HepG2 (cell line): ENCODE measurements around the gene GMPPB. TPM values are rescaled to one million over a fixed set of nuclear protein-coding genes. Genes with fewer than 3 reads are reported as not detected.

ENCODE experiments used
- AGO1 ChIP-seq: fragments of 200-400 bp; formaldehyde crosslinking; IDR thresholded peaks from 2 replicates; pipeline ENCODE4 v1.6.1; 2017; ENCODE audit warnings: mild to moderate bottlenecking, low read depth, low read length, moderate library complexity; ENCODE audit not compliant: poor library complexity, severe bottlenecking
- GATAD1 ChIP-seq: IDR thresholded peaks from 2 replicates; pipeline ENCODE4 v1.6.1; 2016; ENCODE audit warnings: missing genetic modification reagents, missing compliant biosample characterization
- HNRNPK ChIP-seq: fragments of 200-400 bp; formaldehyde crosslinking; IDR thresholded peaks from 2 replicates; pipeline ENCODE4 v1.6.1; 2018; ENCODE audit warnings: low read length, low read depth, moderate library complexity, mild to moderate bottlenecking; ENCODE audit not compliant: poor library complexity, severe bottlenecking
- HNRNPLL ChIP-seq: fragments of 200-400 bp; formaldehyde crosslinking; IDR thresholded peaks from 2 replicates; pipeline ENCODE4 v1.6.1; 2017; ENCODE audit warnings: mild to moderate bottlenecking, low read depth, low read length; ENCODE audit not compliant: poor library complexity, severe bottlenecking
- IKZF4 ChIP-seq: sonication (generic); formaldehyde crosslinking; IDR thresholded peaks from 2 replicates; pipeline ENCODE4 v1.5.1; 2020; ENCODE audit warnings: borderline replicate concordance, mild to moderate bottlenecking, low read depth, missing genetic modification reagents; ENCODE audit errors: not compliant biosample characterization
- MLLT10 ChIP-seq: sonication (generic); formaldehyde crosslinking; IDR thresholded peaks from 2 replicates; pipeline ENCODE4 v1.4.0; 2020; ENCODE audit warnings: missing genetic modification reagents
- NCOA5 ChIP-seq: sonication (generic); formaldehyde crosslinking; IDR thresholded peaks from 2 replicates; pipeline ENCODE4 v1.4.0; 2020; ENCODE audit warnings: missing genetic modification reagents
- NFIB ChIP-seq: sonication (generic); formaldehyde crosslinking; IDR thresholded peaks from 2 replicates; pipeline ENCODE4 v1.9.0; 2021; ENCODE audit warnings: missing genetic modification reagents, mild to moderate bottlenecking, borderline replicate concordance
- PHF5A ChIP-seq: IDR thresholded peaks from one replicate; pipeline ENCODE4 v1.6.1; 2018; ENCODE audit warnings: low read depth, missing genetic modification reagents; ENCODE audit not compliant: unreplicated experiment
- SMARCC2 ChIP-seq: fragments of 450-650 bp; IDR thresholded peaks from 2 replicates; pipeline ENCODE4 v1.6.1; 2017; ENCODE audit warnings: antibody characterized with exemption, mild to moderate bottlenecking
- TBP ChIP-seq: sonication (generic); formaldehyde crosslinking; IDR thresholded peaks from 2 replicates; pipeline ENCODE4 v1.5.0; 2020; ENCODE audit warnings: missing genetic modification reagents
- ZMYM2 ChIP-seq: sonication (generic); formaldehyde crosslinking; IDR thresholded peaks from 2 replicates; pipeline ENCODE4 v1.8.0; 2022; ENCODE audit warnings: mild to moderate bottlenecking, missing genetic modification reagents
- ZNF17 ChIP-seq: sonication (generic); formaldehyde crosslinking; IDR thresholded peaks from 2 replicates; pipeline ENCODE4 v1.5.0; 2020; ENCODE audit warnings: mild to moderate bottlenecking, missing genetic modification reagents
- ZNF180 ChIP-seq: sonication (generic); formaldehyde crosslinking; IDR thresholded peaks from 2 replicates; pipeline ENCODE4 v1.4.0; 2020; ENCODE audit warnings: low read depth, missing genetic modification reagents, borderline replicate concordance
- ZNF383 ChIP-seq: sonication (generic); formaldehyde crosslinking; IDR thresholded peaks from 2 replicates; pipeline ENCODE4 v1.4.0; 2020; ENCODE audit warnings: missing genetic modification reagents, mild to moderate bottlenecking, borderline replicate concordance
- ZNF563 ChIP-seq: sonication (generic); formaldehyde crosslinking; IDR thresholded peaks from 2 replicates; pipeline ENCODE4 v1.8.0; 2022; ENCODE audit warnings: mild to moderate bottlenecking, moderate library complexity, missing genetic modification reagents
- ZNF598 ChIP-seq: sonication (generic); formaldehyde crosslinking; IDR thresholded peaks from 2 replicates; pipeline ENCODE4 v1.5.1; 2020; ENCODE audit warnings: mild to moderate bottlenecking, missing genetic modification reagents, borderline replicate concordance
- polyA plus RNA-seq, 8 experiments: library from polyadenylated mRNA; depleted of rRNA in 3 of 8; stranded (reverse) in 7 of 8; unstranded in 1 of 8; fragments of >200 nt; fragmentation: Illumina TruSeq in 4 of 8; extraction: Trizol in 4 of 8; gene quantifications; 2 replicates each; pipeline versions ENCODE4 v1.2.1 to v1.2.3, GENCODE V29; 2011 to 2016; ENCODE audit warnings: low read depth in 4 of 8, missing spikeins in 1 of 8, mixed read lengths in 1 of 8; ENCODE audit not compliant: insufficient read depth in 1 of 8
- total RNA-seq, 5 experiments: library from RNA; depleted of rRNA; stranded (reverse); fragments of >200 nt; fragmentation: Illumina TruSeq; extraction: Trizol; gene quantifications; 2 replicates each; pipeline ENCODE4 v1.2.3, GENCODE V29; 2016; ENCODE audit warnings: low read depth in 1 of 5
- TF ChIP-seq, protein P1 (sequence below): IDR thresholded peaks from 2 replicates; pipeline ENCODE4 v1.6.1; 2016; ENCODE audit warnings: missing genetic modification reagents, missing compliant biosample characterization
- TF ChIP-seq, protein P2 (sequence below): sonication (generic); formaldehyde crosslinking; IDR thresholded peaks from 2 replicates; pipeline ENCODE4 v1.5.0; 2020; ENCODE audit warnings: mild to moderate bottlenecking, missing genetic modification reagents
- TF ChIP-seq, protein P3 (sequence below): sonication (generic); formaldehyde crosslinking; IDR thresholded peaks from 2 replicates; pipeline ENCODE4 v1.5.0; 2020; ENCODE audit warnings: mild to moderate bottlenecking, missing genetic modification reagents
- TF ChIP-seq, protein P4 (sequence below): sonication (generic); formaldehyde crosslinking; IDR thresholded peaks from 2 replicates; pipeline ENCODE4; 2020; ENCODE audit warnings: missing genetic modification reagents, mild to moderate bottlenecking, borderline replicate concordance

Gene GMPPB
- total and polyA plus RNA-seq, 2 of the 13 experiments (the other 11 are each of a cell fraction or from before 2014, with no cell fraction given), result 6.5 to 23.1 TPM

DNA sequence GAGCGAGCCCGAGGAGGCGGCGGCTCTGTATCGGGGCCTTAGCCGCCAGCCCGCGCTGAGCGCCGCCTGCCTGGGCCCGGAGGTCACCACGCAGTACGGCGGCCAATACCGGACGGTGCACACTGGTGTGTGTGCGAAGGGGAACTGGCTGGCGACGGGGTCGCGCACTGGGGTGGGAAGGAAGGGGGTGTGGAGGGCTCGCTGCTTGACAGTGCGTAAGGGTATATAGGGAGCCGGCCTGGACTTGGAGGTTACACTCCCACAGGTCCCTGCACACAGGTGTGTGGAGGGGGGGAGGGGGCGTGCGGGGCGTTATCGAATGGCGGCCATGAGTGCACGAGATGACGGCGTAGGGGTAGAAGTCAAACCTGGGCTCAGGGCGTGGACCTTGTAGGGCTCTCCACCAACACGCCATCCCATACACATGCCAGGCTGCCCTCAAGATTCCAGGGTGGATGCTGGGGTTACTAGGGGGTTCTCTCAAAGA lies 49.2 kb downstream of the GMPPB start (continued):
- TF ChIP-seq NFIB (CRISPR knock-in tag) (no peak), TBP (CRISPR knock-in tag) (no peak), IKZF4 (CRISPR knock-in tag) (no peak), ZNF180 (no peak), PHF5A (CRISPR knock-in tag) (no peak), AGO1 (peak; percentile 18), NCOA5 (CRISPR knock-in tag) (no peak), ZNF17 (CRISPR knock-in tag) (no peak), ZMYM2 (CRISPR knock-in tag) (no peak), ZNF598 (CRISPR knock-in tag) (no peak), MLLT10 (CRISPR knock-in tag) (no peak), SMARCC2 (no peak), ZNF563 (CRISPR knock-in tag) (no peak; the same call in 1 of the 2 replicates), GATAD1 (CRISPR knock-in tag) (peak; percentile 41; the same call in 1 of the 2 replicates), HNRNPLL (peak; percentile 9), ZNF383 (CRISPR knock-in tag) (no peak), HNRNPK (peak; percentile 71)
- TF ChIP-seq, protein P1, sequence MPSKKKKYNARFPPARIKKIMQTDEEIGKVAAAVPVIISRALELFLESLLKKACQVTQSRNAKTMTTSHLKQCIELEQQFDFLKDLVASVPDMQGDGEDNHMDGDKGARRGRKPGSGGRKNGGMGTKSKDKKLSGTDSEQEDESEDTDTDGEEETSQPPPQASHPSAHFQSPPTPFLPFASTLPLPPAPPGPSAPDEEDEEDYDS (CRISPR knock-in tag), result no peak
- TF ChIP-seq, protein P2, sequence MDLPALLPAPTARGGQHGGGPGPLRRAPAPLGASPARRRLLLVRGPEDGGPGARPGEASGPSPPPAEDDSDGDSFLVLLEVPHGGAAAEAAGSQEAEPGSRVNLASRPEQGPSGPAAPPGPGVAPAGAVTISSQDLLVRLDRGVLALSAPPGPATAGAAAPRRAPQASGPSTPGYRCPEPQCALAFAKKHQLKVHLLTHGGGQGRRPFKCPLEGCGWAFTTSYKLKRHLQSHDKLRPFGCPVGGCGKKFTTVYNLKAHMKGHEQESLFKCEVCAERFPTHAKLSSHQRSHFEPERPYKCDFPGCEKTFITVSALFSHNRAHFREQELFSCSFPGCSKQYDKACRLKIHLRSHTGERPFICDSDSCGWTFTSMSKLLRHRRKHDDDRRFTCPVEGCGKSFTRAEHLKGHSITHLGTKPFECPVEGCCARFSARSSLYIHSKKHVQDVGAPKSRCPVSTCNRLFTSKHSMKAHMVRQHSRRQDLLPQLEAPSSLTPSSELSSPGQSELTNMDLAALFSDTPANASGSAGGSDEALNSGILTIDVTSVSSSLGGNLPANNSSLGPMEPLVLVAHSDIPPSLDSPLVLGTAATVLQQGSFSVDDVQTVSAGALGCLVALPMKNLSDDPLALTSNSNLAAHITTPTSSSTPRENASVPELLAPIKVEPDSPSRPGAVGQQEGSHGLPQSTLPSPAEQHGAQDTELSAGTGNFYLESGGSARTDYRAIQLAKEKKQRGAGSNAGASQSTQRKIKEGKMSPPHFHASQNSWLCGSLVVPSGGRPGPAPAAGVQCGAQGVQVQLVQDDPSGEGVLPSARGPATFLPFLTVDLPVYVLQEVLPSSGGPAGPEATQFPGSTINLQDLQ (CRISPR knock-in tag), result peak; percentile 44; the same call in 1 of the 2 replicates
- TF ChIP-seq, protein P3, sequence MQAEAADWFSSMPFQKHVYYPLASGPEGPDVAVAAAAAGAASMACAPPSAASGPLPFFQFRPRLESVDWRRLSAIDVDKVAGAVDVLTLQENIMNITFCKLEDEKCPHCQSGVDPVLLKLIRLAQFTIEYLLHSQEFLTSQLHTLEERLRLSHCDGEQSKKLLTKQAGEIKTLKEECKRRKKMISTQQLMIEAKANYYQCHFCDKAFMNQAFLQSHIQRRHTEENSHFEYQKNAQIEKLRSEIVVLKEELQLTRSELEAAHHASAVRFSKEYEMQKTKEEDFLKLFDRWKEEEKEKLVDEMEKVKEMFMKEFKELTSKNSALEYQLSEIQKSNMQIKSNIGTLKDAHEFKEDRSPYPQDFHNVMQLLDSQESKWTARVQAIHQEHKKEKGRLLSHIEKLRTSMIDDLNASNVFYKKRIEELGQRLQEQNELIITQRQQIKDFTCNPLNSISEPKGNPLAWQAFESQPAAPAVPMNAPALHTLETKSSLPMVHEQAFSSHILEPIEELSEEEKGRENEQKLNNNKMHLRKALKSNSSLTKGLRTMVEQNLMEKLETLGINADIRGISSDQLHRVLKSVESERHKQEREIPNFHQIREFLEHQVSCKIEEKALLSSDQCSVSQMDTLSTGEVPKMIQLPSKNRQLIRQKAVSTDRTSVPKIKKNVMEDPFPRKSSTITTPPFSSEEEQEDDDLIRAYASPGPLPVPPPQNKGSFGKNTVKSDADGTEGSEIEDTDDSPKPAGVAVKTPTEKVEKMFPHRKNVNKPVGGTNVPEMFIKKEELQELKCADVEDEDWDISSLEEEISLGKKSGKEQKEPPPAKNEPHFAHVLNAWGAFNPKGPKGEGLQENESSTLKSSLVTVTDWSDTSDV, result 0 out of 2 replicates have a peak, but pooled peaks have one; percentile 70
- TF ChIP-seq, protein P4, sequence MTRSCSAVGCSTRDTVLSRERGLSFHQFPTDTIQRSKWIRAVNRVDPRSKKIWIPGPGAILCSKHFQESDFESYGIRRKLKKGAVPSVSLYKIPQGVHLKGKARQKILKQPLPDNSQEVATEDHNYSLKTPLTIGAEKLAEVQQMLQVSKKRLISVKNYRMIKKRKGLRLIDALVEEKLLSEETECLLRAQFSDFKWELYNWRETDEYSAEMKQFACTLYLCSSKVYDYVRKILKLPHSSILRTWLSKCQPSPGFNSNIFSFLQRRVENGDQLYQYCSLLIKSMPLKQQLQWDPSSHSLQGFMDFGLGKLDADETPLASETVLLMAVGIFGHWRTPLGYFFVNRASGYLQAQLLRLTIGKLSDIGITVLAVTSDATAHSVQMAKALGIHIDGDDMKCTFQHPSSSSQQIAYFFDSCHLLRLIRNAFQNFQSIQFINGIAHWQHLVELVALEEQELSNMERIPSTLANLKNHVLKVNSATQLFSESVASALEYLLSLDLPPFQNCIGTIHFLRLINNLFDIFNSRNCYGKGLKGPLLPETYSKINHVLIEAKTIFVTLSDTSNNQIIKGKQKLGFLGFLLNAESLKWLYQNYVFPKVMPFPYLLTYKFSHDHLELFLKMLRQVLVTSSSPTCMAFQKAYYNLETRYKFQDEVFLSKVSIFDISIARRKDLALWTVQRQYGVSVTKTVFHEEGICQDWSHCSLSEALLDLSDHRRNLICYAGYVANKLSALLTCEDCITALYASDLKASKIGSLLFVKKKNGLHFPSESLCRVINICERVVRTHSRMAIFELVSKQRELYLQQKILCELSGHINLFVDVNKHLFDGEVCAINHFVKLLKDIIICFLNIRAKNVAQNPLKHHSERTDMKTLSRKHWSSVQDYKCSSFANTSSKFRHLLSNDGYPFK (CRISPR knock-in tag), result 0 out of 2 replicates have a peak, but pooled peaks have one; percentile 24
